HT-29 (cell line): ENCODE measurements around the gene YJU2. TPM values are rescaled to one million over a fixed set of nuclear protein-coding genes. Genes with fewer than 3 reads are reported as not detected.
A peak's percentile ranks its signal among the peaks of the same experiment; 100 is the strongest.
"Not testable (repeated sequence)": the region's sequence is repeated elsewhere in the genome, so short reads cannot be mapped to it uniquely, and the experiment has no call there.

ENCODE experiments used
- DNase-seq: peaks from one replicate; pipeline ENCODE4 v3.0.0-alpha.2; 2015; ENCODE audit warnings: low spot score
- total RNA-seq: library from RNA; depleted of rRNA; stranded (reverse); fragments of >200 nt; shearing (Covaris generic); gene quantifications from 2 replicates; pipeline ENCODE4 v1.2.3, GENCODE V29; 2014

YJU2 gene
- total RNA-seq, 1 experiment from 2014 or later, result 25.5 TPM

- no peak for DNase-seq
Observed at GRCh38 chr19:4228765-4229178, 18.1 kb upstream of the YJU2 start.

GRCh38 chr19:4229179-4229931 is 17.5 kb upstream of the YJU2 start, which contains the start of gene EBI3:
EBI3 (plus strand) TSS chr19:4229523; CDS start chr19:4229551, 28 bp downstream.
- no peak for DNase-seq

DNA sequence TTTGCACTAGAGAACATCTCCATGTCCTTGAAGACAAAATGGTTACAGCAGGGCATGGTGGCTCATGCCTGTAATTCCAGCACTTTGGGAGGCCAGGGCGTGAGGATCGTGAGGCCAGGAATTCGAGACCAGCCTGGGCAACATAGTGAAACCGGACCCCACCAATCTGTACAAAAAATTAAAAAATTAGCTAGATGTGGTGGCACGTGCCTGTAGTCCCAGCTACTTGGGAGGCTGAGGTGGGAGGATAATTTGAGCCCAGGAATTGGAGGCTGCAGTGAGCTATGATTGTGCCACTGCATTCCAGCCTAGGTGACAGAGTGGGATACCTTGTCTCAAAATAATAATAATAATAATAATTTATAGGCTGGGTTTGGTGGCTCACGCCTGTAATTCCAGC is 16.6 kb upstream of the YJU2 start:
- not testable (repeated sequence) for DNase-seq

GRCh38 chr19:4231521-4231920 is 15.4 kb upstream of the YJU2 start:
- DNase-seq, result not testable (repeated sequence)

DNA sequence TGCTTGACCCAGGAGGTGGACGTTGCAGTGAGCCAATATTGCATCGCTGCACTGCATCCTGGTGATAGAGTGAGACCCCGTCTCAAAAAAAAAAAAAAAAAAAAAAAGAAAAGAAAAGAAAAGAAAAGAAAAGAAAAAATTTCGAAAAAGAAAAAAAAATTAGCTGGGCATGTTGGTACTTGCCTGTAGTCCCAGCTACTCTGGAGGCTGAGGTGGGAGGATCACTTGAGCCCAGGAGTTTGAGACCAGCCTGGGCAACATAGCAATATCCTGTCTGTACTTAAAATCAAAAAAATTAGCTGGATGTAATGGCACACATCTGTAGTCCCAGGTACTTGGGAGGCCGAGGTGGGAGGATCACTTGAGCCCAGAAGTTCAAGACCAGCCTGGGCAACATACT is 14.7 kb upstream of the YJU2 start:
- DNase-seq, result not testable (repeated sequence)

- DNase-seq, result no peak
Observed at GRCh38 chr19:4232614-4233281, 14.1 kb upstream of the YJU2 start.

DNA sequence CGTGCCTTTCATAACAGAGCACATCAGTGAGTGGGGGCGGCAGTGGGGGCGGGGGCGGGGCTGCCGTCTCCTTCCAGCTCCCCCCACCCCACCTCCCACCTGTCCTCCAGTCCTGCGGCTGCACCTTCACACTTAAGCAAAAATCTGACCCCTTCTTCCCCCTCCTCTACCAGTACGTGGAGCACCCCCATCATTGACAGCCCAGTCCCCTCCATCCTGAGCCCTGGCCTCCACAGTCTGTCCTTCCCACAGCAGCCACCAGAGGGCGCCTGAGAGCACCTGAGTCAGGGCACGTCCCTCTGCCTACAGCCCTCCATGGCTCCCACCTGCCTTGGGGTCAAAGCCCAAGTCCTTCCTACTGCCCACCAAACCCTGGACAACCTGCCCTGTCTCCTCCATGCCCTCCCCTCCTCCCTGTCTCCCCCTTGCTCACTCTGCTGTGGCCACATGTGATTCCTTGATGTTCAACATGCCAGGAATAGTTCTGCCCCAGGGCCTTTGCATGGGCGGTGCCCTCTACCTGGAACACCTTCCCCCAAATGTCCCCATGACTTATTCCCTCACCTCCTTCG is 13.5 kb upstream of the YJU2 start:
- peak; percentile 46 for DNase-seq

- DNase-seq, result no peak
Observed at GRCh38 chr19:4234142-4234861, 12.6 kb upstream of the YJU2 start.

- DNase-seq, result no peak
Observed at GRCh38 chr19:4234862-4235201, 12.0 kb upstream of the YJU2 start.

- not testable (repeated sequence) for DNase-seq
Observed at GRCh38 chr19:4237510-4237909, 9.4 kb upstream of the YJU2 start.

GRCh38 chr19:4238831-4239230 is 8.0 kb upstream of the YJU2 start:
- DNase-seq, result no peak

DNA sequence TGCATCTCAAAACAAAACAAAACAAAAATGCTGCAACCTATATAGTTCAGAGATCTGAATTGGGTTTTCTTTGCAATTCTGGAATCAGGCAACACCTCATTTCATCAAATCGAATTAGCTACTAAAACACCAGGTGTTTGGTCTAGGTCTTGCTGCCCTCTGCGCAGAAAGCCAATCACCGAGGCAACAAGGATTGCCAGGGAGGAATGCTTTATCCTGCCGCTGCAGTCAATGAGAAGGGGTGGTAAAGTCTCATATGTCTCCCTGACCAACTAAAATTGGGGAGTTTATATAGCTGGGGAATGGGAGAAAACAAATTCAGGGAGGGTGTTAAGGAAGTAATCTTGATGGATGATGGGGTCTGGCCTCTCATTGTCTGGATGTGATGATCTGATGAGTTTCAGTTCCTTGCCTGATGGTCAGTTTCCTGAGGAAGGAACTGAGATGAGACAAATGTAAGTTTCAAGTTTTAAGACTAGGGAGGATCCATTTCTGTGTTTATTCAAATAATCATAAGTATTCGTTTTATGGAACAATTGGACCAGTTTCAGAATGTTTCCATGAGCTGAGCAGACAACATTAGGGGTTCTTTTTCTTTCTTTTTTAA is 5.0 kb upstream of the YJU2 start:
- DNase-seq, result no peak

DNA sequence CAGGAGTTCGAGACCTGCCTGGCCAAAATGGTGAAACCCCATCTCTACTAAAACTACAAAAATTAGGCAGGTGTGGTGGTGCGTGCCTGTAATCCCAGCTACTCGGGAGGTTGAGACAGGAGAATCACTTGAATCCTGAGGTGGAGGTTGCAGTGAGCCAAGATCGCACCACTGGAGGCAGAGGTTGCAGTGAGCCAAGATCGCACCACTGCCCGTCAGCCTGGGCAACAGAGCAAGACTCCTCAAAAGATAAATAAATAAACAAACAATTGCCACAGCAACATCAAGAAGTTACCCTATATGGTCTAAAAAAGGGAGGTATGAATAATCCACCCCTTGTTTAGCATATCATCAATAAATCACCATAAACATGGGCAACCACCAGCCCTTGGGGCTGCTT is 942 bp upstream of the YJU2 start:
- DNase-seq, result not testable (repeated sequence)

GRCh38 chr19:4256563-4256962 is 9.7 kb downstream of the YJU2 start:
- DNase-seq, result no peak

DNA sequence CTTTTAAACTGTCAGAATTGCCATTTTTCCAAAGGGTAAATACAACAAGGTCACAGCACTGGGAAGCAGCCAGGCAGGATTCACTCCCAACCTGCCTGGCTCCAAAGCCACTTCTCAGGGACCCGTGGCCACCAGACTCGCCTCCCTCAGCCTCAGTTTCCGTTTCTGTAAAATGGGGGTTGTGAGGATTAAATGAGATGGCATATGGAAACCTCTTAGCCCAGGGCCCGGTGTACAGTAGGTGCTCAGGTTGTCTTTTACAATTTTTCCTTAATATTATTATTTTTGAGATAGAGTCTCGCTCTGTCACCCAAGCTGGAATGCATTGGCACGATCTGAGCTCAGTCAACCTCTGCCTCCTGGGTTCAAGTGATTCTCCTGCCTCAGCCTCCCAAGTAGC is 10.1 kb downstream of the YJU2 start:
- DNase-seq, result no peak

GRCh38 chr19:4258181-4258580 is 11.3 kb downstream of the YJU2 start:
- no peak for DNase-seq

DNA sequence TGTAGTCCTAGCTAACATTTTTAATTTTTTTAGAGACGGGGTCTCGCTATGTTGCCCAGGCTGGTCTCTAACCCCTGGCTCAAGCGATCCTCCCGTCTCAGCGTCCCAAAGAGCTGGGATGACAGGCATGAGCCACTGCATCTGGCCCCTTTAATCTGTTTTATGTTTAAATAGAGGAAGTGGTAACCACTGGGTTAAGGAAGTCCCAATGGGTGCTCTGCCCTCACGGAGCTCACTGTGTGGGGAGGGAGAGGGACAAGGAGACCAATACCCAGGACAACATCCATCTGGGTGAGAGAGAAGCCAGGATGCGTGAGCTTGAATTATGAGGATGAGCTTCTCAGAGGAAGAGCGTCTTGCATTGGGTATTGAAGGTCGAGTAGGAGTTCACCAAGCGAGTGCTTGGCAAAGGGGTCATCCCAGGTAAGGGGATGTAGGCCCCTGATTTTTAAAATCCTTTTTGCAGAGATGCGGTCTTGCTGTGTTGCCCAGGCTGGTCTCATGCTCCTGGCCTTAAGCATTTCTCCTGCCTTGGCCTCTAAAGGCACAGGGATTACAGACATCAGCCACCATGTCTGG is 13.8 kb downstream of the YJU2 start:
- no peak for DNase-seq

- no peak for DNase-seq
Observed at GRCh38 chr19:4264812-4265211, 17.9 kb downstream of the YJU2 start.

DNA sequence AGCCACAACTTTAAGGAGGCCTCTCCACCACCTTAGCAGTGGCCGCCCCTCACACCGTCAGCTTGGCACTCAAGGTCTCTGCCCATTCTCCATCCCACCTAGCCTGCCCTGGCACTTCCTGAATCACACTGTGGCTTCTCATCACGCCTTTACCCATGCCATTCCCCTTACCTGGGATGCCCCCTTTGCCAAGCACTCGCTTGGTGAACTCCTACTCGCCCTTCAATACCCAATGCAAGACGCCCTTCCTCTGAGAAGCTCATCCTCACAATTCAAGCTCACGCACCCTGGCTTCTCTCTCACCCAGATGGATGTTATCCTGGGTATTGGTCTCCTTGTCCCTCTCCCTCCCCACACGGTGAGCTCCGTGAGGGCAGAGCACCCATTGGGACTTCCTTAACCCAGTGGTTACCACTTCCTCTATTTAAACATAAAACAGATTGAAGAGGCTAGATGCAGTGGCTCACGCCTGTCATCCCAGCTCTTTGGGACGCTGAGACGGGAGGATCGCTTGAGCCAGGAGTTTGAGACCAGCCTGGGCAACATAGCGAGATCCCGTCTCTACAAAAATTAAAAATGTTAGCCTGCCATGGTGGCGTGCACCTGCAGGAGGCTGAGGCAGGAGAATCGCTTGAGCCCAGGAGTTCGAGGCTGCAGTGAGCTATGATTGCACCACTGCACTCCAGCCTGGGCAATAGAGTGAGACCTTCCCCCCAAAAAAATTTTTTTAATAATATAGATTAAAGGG is 19.5 kb downstream of the YJU2 start:
- DNase-seq, result no peak

- DNase-seq, result peak; percentile 81
Observed at GRCh38 chr19:4267101-4267900, 20.4 kb downstream of the YJU2 start.
